ENCODE results near the gene SOCS3.

GRCh38 chr17:78374189-78374588 lies 14.3 kb upstream of the SOCS3 start:
- TF ChIP-seq CTCF (IDR thresholded peaks at IDR 0.05) (no peak), POLR2AphosphoS5 (IDR thresholded peaks at IDR 0.05) (no peak)

Measured in sigmoid colon (tissue), 4 donors.